RWPE2 (cell line): ENCODE measurements around the gene CDC42BPA.

Source experiments
- ATAC-seq: fragments of 200-7000 bp; cut with Tn5 transposase; 3 replicates; pipeline ENCODE4 v1.9.1; 2021; ENCODE audit warnings: low read depth
- DNase-seq: peaks from one replicate; pipeline ENCODE4 v3.0.0-alpha.2; 2020; ENCODE audit warnings: low spot score
- H3K27ac ChIP-seq: fragments of 450-650 bp; 2 replicates; pipeline ENCODE4 v1.5.1; 2017; ENCODE audit warnings: mild to moderate bottlenecking; ENCODE audit not compliant: poor library complexity, severe bottlenecking
- H3K27me3 ChIP-seq: fragments of 250-450 bp; sonication (Bioruptor Pico); 2 replicates; pipeline ENCODE4 v1.5.1; 2021; ENCODE audit warnings: mild to moderate bottlenecking, moderate library complexity; ENCODE audit not compliant: insufficient read depth, poor library complexity, severe bottlenecking
- H3K36me3 ChIP-seq: fragments of 250-450 bp; sonication (Bioruptor Pico); 2 replicates; pipeline ENCODE4 v1.5.1; 2020; ENCODE audit warnings: low read depth, mild to moderate bottlenecking, moderate library complexity
- H3K4me1 ChIP-seq: fragments of 250-450 bp; sonication (Bioruptor Pico); 2 replicates; pipeline ENCODE4 v1.5.1; 2021; ENCODE audit warnings: mild to moderate bottlenecking, moderate library complexity; ENCODE audit not compliant: insufficient read depth, poor library complexity, severe bottlenecking
- H3K4me3 ChIP-seq: fragments of 250-450 bp; sonication (Bioruptor Pico); 2 replicates; pipeline ENCODE4 v1.5.1; 2021; ENCODE audit warnings: mild to moderate bottlenecking, moderate library complexity; ENCODE audit not compliant: severe bottlenecking
- H3K9me3 ChIP-seq: fragments of 250-450 bp; sonication (Bioruptor Pico); 2 replicates; pipeline ENCODE4 v1.5.1; 2021; ENCODE audit warnings: mild to moderate bottlenecking, moderate library complexity; ENCODE audit not compliant: severe bottlenecking
- CTCF ChIP-seq: fragments of 450-650 bp; IDR thresholded peaks from one replicate; pipeline ENCODE4 v1.5.1; 2017; ENCODE audit warnings: mild to moderate bottlenecking, moderate library complexity; ENCODE audit not compliant: poor library complexity, severe bottlenecking

CDC42BPA gene

DNA sequence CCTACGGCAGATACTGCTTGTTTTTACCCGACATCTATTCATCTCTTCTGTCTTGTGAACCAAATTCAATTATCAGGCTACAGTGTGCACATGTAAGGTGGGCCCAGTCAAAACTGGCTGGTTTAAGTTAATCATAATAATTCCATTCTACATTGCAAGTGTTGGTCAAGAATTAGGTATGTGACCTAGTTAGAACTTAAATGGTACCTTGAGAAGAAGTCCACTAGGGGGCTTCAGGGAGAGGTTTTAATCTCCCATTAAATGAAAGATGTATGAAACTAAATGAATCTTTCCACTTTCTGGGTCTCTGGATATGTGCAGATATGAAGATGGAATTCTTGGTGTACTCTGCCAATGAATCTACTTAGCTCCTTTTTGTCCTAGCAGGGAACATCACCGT, 187.1 kb downstream of the CDC42BPA start:
- peak; percentile 40 for TF ChIP-seq CTCF
- ATAC-seq (no peak), DNase-seq (no peak)
- no peaks in the 10 kb centered on the region for H3K27me3 ChIP-seq
- H3K27ac ChIP-seq, result no peak overlapping the region
- no peak overlapping the region for H3K4me3 ChIP-seq
- H3K36me3 ChIP-seq, result 0 out of 2 replicates have a peak, but pooled peaks cover 5% of the 10 kb centered on the region
- no peaks in the 10 kb centered on the region for H3K4me1 ChIP-seq
- no peaks in the 10 kb centered on the region for H3K9me3 ChIP-seq

- Histone ChIP-seq H3K9me3 (no peaks in the 10 kb centered on the region), H3K4me1 (no peaks in the 10 kb centered on the region), H3K36me3 (0 out of 2 replicates have a peak, but pooled peaks cover 5% of the 10 kb centered on the region), H3K27ac (no peak overlapping the region), H3K4me3 (no peak overlapping the region), H3K27me3 (no peaks in the 10 kb centered on the region)
- TF ChIP-seq CTCF, result no peak
- DNase-seq (no peak), ATAC-seq (no peak)
Measured at GRCh38 chr1:227127891-227128290, 190.4 kb downstream of the CDC42BPA start.

DNA sequence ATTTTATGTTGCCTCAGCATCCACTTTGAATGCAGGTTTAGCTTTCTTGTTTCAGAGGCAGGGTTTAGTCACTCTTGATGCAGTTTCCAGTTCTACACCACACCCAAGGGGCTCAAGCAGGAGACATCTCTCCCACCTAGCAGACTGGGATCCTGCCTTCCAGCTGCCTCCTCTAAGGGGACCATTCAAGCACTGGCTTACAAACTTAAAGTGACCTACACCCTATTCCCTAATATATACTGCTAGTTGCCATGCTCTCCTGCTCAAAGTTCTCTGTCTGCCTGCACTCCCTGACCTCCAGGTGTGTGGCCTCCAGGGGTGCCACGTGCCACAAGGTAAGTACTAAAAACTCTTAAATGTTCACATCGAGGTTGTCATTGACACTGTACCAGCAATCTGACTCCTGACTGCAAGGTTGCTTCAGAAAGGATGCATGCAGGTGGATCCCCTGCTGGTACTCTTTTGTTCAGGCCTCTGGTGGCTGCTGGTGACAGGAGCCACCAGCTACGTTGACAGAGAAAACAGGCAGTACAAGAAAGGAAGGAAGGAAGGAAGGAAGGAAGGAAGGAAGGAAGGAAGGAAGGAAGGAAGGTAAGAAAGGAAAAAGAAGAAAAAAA, 192.3 kb downstream of the CDC42BPA start:
- H3K36me3 ChIP-seq, result 0 out of 2 replicates have a peak, but pooled peaks cover 5% of the 10 kb centered on the region
- H3K4me1 ChIP-seq, result no peaks in the 10 kb centered on the region
- no peak for TF ChIP-seq CTCF
- no peaks in the 10 kb centered on the region for H3K9me3 ChIP-seq
- H3K27me3 ChIP-seq, result no peaks in the 10 kb centered on the region
- no peak for ATAC-seq
- no peak overlapping the region for H3K4me3 ChIP-seq
- DNase-seq, result no peak
- H3K27ac ChIP-seq, result no peak overlapping the region

GRCh38 chr1:227124473-227124872, 193.8 kb downstream of the CDC42BPA start:
- no peak for TF ChIP-seq CTCF
- no peak for ATAC-seq
- H3K4me1 ChIP-seq, result no peaks in the 10 kb centered on the region
- H3K9me3 ChIP-seq, result no peaks in the 10 kb centered on the region
- no peak overlapping the region for H3K4me3 ChIP-seq
- no peak overlapping the region for H3K27ac ChIP-seq
- 0 out of 2 replicates have a peak, but pooled peaks cover 5% of the 10 kb centered on the region for H3K36me3 ChIP-seq
- H3K27me3 ChIP-seq, result no peaks in the 10 kb centered on the region
- no peak for DNase-seq

DNA sequence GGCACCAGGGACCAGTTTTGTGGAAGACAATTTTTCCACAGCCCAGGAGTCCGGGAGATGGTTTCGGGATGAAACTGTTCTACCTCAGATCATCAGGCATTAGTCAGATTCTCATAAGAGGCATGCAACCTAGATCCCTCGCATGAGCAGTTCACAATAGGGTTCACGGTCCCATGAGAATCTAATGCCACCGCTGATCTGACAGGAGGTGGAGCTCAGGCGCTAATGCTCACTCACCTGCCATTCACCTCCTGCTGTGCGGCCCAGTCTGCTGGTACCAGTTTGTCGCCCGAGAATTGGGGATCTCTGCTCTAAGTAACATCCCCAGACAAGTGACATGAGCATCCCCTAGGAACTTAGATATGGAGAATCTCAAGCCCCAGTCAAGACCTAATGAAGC, 197.5 kb downstream of the CDC42BPA start:
- TF ChIP-seq CTCF, result no peak
- no peak for ATAC-seq
- H3K36me3 ChIP-seq, result no peaks in the 10 kb centered on the region
- H3K27ac ChIP-seq, result no peak overlapping the region
- DNase-seq, result no peak
- no peaks in the 10 kb centered on the region for H3K4me1 ChIP-seq
- no peaks in the 10 kb centered on the region for H3K27me3 ChIP-seq
- H3K9me3 ChIP-seq, result no peaks in the 10 kb centered on the region
- no peak overlapping the region for H3K4me3 ChIP-seq
